Measurements from ENCODE around the gene BTN2A1.
A peak's percentile ranks its signal among the peaks of the same experiment; 100 is the strongest.

The BTN2A1 gene

GRCh38 chr6:26439151-26440125 lies 18.3 kb upstream of the BTN2A1 start:
- peak overlapping the region; percentile 81 for H3K4me3 ChIP-seq (ENCODE audit: low read depth, low read length)
- no peak for TF ChIP-seq CTCF (IDR thresholded peaks at IDR 0.05)
- no peaks in the 10 kb centered on the region for H3K27me3 ChIP-seq (ENCODE audit: control insufficient read depth, insufficient read depth, low read length)
- H3K27ac ChIP-seq = peak overlapping the region; percentile 59
- no peaks in the 10 kb centered on the region for H3K36me3 ChIP-seq (ENCODE audit: control insufficient read depth, insufficient read depth, low read length)
- H3K9ac ChIP-seq = no peak overlapping the region
- H3K4me1 ChIP-seq = peaks cover 15% of the 10 kb centered on the region
- H3K9me3 ChIP-seq (ENCODE audit: control insufficient read depth, low read length) = no peaks in the 10 kb centered on the region
- H3K79me2 ChIP-seq = no peaks in the 10 kb centered on the region
- H3K4me2 ChIP-seq (ENCODE audit: low read length) = peak overlapping the region; percentile 95
- H2AFZ ChIP-seq = peak overlapping the region; percentile 96

GRCh38 chr6:26440977-26441358 lies 16.8 kb upstream of the BTN2A1 start:
- Histone ChIP-seq H3K4me3 (ENCODE audit: low read depth, low read length) (peak overlapping the region; percentile 81), H2AFZ (peak overlapping the region; percentile 96), H3K27me3 (ENCODE audit: control insufficient read depth, insufficient read depth, low read length) (no peaks in the 10 kb centered on the region), H3K36me3 (ENCODE audit: control insufficient read depth, insufficient read depth, low read length) (no peaks in the 10 kb centered on the region), H3K27ac (no peak overlapping the region), H3K9me3 (ENCODE audit: control insufficient read depth, low read length) (no peaks in the 10 kb centered on the region), H3K4me1 (peaks cover 15% of the 10 kb centered on the region), H3K79me2 (no peaks in the 10 kb centered on the region), H3K9ac (no peak overlapping the region), H3K4me2 (ENCODE audit: low read length) (peak overlapping the region; percentile 95)
- TF ChIP-seq CTCF (IDR thresholded peaks at IDR 0.05) = no peak

- H3K27me3 ChIP-seq (ENCODE audit: control insufficient read depth, insufficient read depth, low read length) = no peaks in the 10 kb centered on the region
- no peak overlapping the region for H2AFZ ChIP-seq
- H3K9me3 ChIP-seq (ENCODE audit: control insufficient read depth, low read length) = no peaks in the 10 kb centered on the region
- peaks cover 15% of the 10 kb centered on the region for H3K4me1 ChIP-seq
- H3K9ac ChIP-seq = no peak overlapping the region
- no peak overlapping the region for H3K27ac ChIP-seq
- no peaks in the 10 kb centered on the region for H3K36me3 ChIP-seq (ENCODE audit: control insufficient read depth, insufficient read depth, low read length)
- no peak overlapping the region for H3K4me3 ChIP-seq (ENCODE audit: low read depth, low read length)
- no peak overlapping the region for H3K4me2 ChIP-seq (ENCODE audit: low read length)
- TF ChIP-seq CTCF (IDR thresholded peaks at IDR 0.05) = no peak
- no peaks in the 10 kb centered on the region for H3K79me2 ChIP-seq
Observed at GRCh38 chr6:26441977-26442376, 15.8 kb upstream of the BTN2A1 start.

GRCh38 chr6:26445934-26446667 lies 11.7 kb upstream of the BTN2A1 start:
- Histone ChIP-seq H3K9ac (no peak overlapping the region), H3K4me2 (ENCODE audit: low read length) (no peak overlapping the region), H3K4me1 (no peaks in the 10 kb centered on the region), H3K27ac (no peak overlapping the region), H3K79me2 (no peaks in the 10 kb centered on the region), H3K27me3 (ENCODE audit: control insufficient read depth, insufficient read depth, low read length) (no peaks in the 10 kb centered on the region), H3K4me3 (ENCODE audit: low read depth, low read length) (no peak overlapping the region), H3K9me3 (ENCODE audit: control insufficient read depth, low read length) (no peaks in the 10 kb centered on the region), H3K36me3 (ENCODE audit: control insufficient read depth, insufficient read depth, low read length) (no peaks in the 10 kb centered on the region), H2AFZ (no peak overlapping the region)
- TF ChIP-seq CTCF (IDR thresholded peaks at IDR 0.05) = no peak
